Thyroid gland (tissue), 4 donors: Measurements from ENCODE around the gene CPPED1.

Experiments
- POLR2A ChIP-seq, 2 donors: fragments of 450-650 bp; IDR thresholded peaks; one replicate each; pipeline ENCODE4 v1.6.1; 2017; ENCODE audit warnings: antibody characterized with exemption in 2 of 2, mild to moderate bottlenecking in 2 of 2, moderate library complexity in 1 of 2
- TF ChIP-seq, protein P1 (sequence below), 6 experiments: fragments of 200-600 bp in 3 of 6; fragments of 450-650 bp in 3 of 6; sonication (generic) in 3 of 6; IDR thresholded peaks; one replicate each; pipeline ENCODE4 v1.5.1; 2016 to 2019; ENCODE audit warnings: antibody characterized with exemption in 6 of 6, mild to moderate bottlenecking in 2 of 6, inconsistent platforms in 1 of 6, moderate library complexity in 1 of 6

GRCh38 chr16:12611006-12611477 lies 192.6 kb downstream of the CPPED1 start:
- TF ChIP-seq, protein P1, sequence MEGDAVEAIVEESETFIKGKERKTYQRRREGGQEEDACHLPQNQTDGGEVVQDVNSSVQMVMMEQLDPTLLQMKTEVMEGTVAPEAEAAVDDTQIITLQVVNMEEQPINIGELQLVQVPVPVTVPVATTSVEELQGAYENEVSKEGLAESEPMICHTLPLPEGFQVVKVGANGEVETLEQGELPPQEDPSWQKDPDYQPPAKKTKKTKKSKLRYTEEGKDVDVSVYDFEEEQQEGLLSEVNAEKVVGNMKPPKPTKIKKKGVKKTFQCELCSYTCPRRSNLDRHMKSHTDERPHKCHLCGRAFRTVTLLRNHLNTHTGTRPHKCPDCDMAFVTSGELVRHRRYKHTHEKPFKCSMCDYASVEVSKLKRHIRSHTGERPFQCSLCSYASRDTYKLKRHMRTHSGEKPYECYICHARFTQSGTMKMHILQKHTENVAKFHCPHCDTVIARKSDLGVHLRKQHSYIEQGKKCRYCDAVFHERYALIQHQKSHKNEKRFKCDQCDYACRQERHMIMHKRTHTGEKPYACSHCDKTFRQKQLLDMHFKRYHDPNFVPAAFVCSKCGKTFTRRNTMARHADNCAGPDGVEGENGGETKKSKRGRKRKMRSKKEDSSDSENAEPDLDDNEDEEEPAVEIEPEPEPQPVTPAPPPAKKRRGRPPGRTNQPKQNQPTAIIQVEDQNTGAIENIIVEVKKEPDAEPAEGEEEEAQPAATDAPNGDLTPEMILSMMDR (IDR thresholded peaks at IDR 0.05), result no peak
- TF ChIP-seq POLR2A (IDR thresholded peaks at IDR 0.05), result no peak
